SJSA1 (cell line): ENCODE measurements around the gene CCDC33. TPM values are rescaled to one million over a fixed set of nuclear protein-coding genes. Genes with fewer than 3 reads are reported as not detected.
A peak's percentile ranks its signal among the peaks of the same experiment; 100 is the strongest.

Source experiments
- DNase-seq, 2 experiments: peaks; one replicate each; pipeline ENCODE4 v3.0.0-alpha.2; 2015 to 2020; ENCODE audit warnings: low spot score in 2 of 2, low read depth in 1 of 2
- H3K27ac ChIP-seq: fragments of 250-450 bp; sonication (Bioruptor Pico); 2 replicates; pipeline ENCODE4 v1.5.1; 2020; ENCODE audit warnings: mild to moderate bottlenecking, moderate library complexity
- H3K27me3 ChIP-seq: fragments of 250-450 bp; sonication (Bioruptor Pico); replicated peaks from 2 replicates; pipeline ENCODE4 v1.5.1; 2020; ENCODE audit warnings: mild to moderate bottlenecking, moderate library complexity
- H3K36me3 ChIP-seq: fragments of 250-450 bp; sonication (Bioruptor Pico); 2 replicates; pipeline ENCODE4 v1.5.1; 2020; ENCODE audit warnings: mild to moderate bottlenecking
- H3K4me1 ChIP-seq: fragments of 250-450 bp; sonication (Bioruptor Pico); replicated peaks from 2 replicates; pipeline ENCODE4 v1.6.1; 2021; ENCODE audit warnings: mild to moderate bottlenecking
- H3K4me3 ChIP-seq: fragments of 250-450 bp; sonication (Bioruptor Pico); 2 replicates; pipeline ENCODE4 v1.5.1; 2020; ENCODE audit warnings: mild to moderate bottlenecking
- H3K9me3 ChIP-seq: fragments of 250-450 bp; sonication (Bioruptor Pico); replicated peaks from 2 replicates; pipeline ENCODE4 v1.5.1; 2020; ENCODE audit warnings: mild to moderate bottlenecking
- total RNA-seq: library from RNA; depleted of rRNA; stranded (reverse); fragments of >200 nt; shearing (Covaris generic); gene quantifications from 2 replicates; pipeline ENCODE4 v1.2.3, GENCODE V29; 2014

The CCDC33 gene
- total RNA-seq, 1 experiment from 2014 or later = not detected

GRCh38 chr15:74281147-74282133 lies 45.3 kb downstream of the CCDC33 start:
- DNase-seq = no peak
- Histone ChIP-seq H3K27me3 (peaks cover 68% of the 10 kb centered on the region), H3K9me3 (no peaks in the 10 kb centered on the region), H3K4me1 (no peaks in the 10 kb centered on the region), H3K27ac (no peak overlapping the region), H3K4me3 (no peak overlapping the region), H3K36me3 (no peaks in the 10 kb centered on the region)

DNA sequence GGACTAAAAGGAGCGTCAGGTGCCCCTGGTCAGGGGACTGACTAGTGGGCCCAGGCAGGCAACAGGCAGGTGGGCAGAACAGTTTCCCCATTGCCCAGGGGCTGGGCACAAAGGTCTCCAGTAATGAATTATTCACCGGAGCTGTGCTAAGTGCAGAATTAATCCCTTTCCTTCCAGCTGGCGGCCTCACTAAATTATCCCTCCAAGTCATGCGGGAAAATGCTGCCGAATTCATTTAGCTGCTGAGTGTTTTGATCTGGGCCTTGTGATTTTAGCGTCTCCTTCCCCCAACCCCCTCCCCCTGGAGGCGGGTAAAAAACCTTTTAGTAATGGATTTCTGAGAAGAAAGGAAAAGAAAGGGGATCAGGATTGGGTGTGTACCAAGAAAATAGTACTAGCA lies 47.2 kb downstream of the CCDC33 start:
- H3K9me3 ChIP-seq = no peaks in the 10 kb centered on the region
- no peaks in the 10 kb centered on the region for H3K36me3 ChIP-seq
- no peak overlapping the region for H3K27ac ChIP-seq
- peaks cover 58% of the 10 kb centered on the region for H3K27me3 ChIP-seq
- H3K4me3 ChIP-seq = no peak overlapping the region
- H3K4me1 ChIP-seq = no peaks in the 10 kb centered on the region
- no peak for DNase-seq

- H3K4me1 ChIP-seq = no peaks in the 10 kb centered on the region
- H3K4me3 ChIP-seq = no peak overlapping the region
- DNase-seq = no peak
- peaks cover 23% of the 10 kb centered on the region for H3K27me3 ChIP-seq
- no peaks in the 10 kb centered on the region for H3K9me3 ChIP-seq
- no peaks in the 10 kb centered on the region for H3K36me3 ChIP-seq
- no peak overlapping the region for H3K27ac ChIP-seq
Measured at GRCh38 chr15:74289671-74290070, 53.5 kb downstream of the CCDC33 start.

- no peaks in the 10 kb centered on the region for H3K9me3 ChIP-seq
- no peak overlapping the region for H3K4me3 ChIP-seq
- H3K27me3 ChIP-seq = peaks cover 14% of the 10 kb centered on the region
- no peaks in the 10 kb centered on the region for H3K4me1 ChIP-seq
- no peak overlapping the region for H3K27ac ChIP-seq
- no peak for DNase-seq
- H3K36me3 ChIP-seq = no peaks in the 10 kb centered on the region
Measured at GRCh38 chr15:74290645-74291044, 54.5 kb downstream of the CCDC33 start.

DNA sequence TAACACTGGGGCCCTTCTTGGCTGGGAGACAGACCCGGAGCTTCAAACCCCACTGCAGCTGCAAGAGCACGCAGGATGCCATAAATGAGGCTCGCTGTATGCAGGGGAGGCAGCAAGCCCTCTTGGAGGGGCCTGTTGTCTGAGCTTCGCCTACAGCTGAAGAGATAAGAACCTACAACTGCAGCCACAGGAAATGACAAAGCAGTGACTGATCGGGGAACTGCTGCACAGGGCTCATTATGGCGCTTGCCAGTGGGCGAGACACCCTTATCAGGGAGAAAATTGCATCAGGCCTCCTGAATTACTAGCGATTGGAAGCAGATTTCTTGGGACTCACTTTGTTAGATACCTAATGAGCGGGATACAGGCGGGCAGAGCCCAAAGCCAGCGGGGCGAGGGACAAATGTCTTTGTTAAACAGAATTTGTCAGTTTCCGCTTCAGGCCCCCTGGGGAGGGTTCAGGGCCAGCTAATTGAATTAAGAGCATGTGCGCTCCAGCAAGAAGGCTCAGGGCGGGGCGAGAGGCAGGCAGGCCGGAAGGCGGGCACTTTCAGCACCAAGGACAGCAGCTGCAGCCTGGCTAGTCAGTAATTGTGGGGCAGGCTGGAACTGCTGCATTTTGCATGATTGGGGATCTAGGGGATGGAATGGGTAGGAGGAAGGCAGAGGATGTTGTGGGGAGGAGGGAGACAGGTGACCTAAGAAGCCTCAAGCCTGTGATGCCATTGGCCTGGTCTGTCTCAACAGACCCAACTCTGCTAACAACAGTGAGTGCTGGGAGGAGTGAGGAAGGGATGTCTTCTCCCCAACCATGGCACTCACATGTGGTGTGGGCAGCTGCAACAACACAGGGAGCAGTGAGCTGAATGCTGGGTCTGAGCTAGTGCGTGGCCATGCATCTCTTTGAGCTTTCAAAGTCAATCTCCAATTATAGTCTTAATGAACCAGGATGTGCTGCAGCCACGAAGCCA lies 55.3 kb downstream of the CCDC33 start:
- peaks cover 6% of the 10 kb centered on the region; the same call in 1 of the 2 replicates for H3K27me3 ChIP-seq
- H3K27ac ChIP-seq = no peak overlapping the region

DNA sequence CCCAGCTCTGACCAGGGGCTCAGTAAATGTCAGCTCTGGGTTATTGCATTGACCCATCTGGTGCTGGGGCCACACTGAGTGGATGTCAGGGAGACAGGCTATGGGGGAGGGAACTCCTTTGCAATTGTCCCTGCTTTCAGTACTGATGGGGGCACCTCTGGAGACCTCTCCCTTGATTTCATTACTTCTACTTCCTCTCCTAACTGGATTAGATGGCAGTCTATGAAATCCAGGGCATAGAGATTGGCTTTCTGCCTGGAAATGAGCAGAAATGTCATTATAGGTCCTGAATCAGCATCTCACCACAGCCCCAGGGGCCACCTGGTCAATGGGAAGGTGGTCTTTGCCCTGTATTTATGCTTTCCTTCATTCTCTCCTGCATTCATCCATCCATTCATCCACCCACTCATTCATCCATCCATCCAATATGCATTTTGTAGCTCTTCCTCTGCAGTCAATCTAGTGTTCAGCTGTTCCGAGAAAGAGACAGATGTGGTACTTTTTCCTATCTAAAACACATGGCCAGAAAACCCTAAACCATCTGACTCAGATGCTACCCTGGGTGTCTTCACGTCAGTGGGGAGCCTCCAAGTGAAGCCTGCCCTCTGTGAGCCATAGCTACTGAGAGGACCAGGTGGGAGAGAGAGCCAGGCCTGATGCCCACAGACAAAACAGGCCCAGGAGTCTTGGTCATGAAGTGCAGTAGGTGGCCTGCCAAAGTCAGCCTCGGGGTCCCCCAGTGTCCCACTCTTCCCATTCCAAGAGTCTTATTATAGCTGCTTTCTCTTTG lies 57.1 kb downstream of the CCDC33 start:
- Histone ChIP-seq H3K4me3 (no peak overlapping the region), H3K9me3 (no peaks in the 10 kb centered on the region), H3K4me1 (no peaks in the 10 kb centered on the region), H3K27ac (no peak overlapping the region), H3K36me3 (no peaks in the 10 kb centered on the region), H3K27me3 (peaks cover 15% of the 10 kb centered on the region)
- DNase-seq = no peak

More for the DNA sequence above, 55.3 kb downstream of the CCDC33 start:
- Histone ChIP-seq H3K36me3 (no peaks in the 10 kb centered on the region), H3K4me1 (no peaks in the 10 kb centered on the region), H3K4me3 (no peak overlapping the region), H3K9me3 (no peaks in the 10 kb centered on the region)
- DNase-seq = peak; percentile 60 to 74

DNA sequence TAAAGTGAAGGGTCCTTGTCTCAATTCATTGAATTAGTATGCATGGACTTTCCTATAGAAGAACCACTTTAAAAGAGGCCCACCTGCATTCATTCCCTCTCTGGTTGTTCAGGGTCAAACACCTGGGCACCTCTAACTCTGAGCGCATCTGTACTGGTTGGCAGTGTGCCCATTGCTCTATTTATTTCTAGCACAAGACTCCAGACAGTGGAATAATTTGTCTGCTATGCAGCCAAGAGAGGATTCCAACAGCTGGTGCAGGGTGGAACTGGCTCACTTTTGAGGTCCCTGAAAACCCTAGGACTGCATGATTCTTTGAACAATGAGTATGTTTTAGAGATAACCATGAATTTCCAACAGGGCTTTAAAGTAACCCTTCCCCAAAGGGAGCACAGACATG lies 57.9 kb downstream of the CCDC33 start:
- Histone ChIP-seq H3K9me3 (no peaks in the 10 kb centered on the region), H3K27me3 (peaks cover 19% of the 10 kb centered on the region), H3K4me1 (no peaks in the 10 kb centered on the region), H3K36me3 (no peaks in the 10 kb centered on the region), H3K27ac (no peak overlapping the region), H3K4me3 (no peak overlapping the region)
- no peak for DNase-seq

DNA sequence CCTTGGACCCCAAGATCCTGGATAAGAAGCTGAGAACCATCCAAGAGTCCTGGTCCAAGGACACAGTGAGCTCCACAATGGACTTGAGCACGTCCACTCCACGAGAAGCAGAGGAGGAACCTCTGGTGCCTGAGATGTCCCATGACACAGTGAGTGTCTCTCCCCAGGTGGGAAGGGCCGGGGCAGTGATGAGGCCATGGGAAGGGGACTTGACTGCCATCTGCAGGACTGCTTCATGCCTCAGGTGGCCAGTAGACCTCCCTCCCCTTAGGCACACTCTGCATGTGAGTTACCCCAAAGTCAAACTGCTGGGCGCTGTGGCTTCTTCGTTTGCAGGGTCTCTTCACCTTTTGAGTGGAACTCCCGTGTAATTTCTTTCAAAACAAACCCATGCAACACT lies 59.7 kb downstream of the CCDC33 start:
- Histone ChIP-seq H3K9me3 (no peaks in the 10 kb centered on the region), H3K27ac (no peak overlapping the region), H3K4me1 (no peaks in the 10 kb centered on the region), H3K27me3 (peaks cover 32% of the 10 kb centered on the region), H3K36me3 (no peaks in the 10 kb centered on the region), H3K4me3 (no peak overlapping the region)
- DNase-seq = no peak

- no peaks in the 10 kb centered on the region for H3K9me3 ChIP-seq
- no peak for DNase-seq
- H3K27me3 ChIP-seq = peaks cover 50% of the 10 kb centered on the region
- H3K4me3 ChIP-seq = no peak overlapping the region
- H3K27ac ChIP-seq = no peak overlapping the region
- no peaks in the 10 kb centered on the region for H3K4me1 ChIP-seq
- H3K36me3 ChIP-seq = no peaks in the 10 kb centered on the region
Measured at GRCh38 chr15:74297887-74298286, 61.8 kb downstream of the CCDC33 start.

DNA sequence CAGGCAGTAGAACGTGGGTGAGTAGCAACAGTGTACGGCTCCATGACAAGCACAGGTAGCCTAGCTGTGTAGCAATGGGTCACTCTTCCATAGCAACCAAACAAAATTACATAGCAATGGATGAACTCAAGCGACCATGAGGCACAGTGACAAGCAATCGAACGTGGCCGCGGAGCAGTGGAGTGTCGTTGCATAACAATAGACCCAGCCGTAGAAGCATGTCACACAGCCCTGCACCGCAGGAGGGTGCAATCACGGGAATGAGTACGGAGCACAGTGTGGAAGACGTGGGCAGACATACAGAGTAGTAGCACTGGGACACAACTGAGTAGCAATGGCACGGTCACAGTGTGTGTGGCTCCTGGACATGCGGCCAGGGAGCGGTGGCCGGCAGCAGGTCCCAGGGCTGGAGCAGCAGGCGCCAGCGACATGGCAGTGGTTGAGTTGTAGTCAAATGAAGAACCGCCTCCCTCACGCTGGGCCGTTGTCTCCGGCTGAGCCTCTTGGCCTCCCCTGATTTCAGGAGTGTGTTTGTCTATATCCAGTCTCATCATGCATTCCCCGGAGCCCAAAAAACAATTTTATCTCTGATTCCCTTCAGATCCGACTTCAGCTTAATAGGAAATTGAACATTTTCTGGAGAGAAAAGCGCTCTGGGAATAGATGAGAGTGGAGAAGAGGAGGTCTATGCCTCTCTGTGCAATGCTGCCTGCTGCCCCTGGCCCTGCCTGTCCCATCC lies 64.1 kb downstream of the CCDC33 start:
- peaks cover 45% of the 10 kb centered on the region for H3K27me3 ChIP-seq
- no peaks in the 10 kb centered on the region for H3K36me3 ChIP-seq
- no peaks in the 10 kb centered on the region for H3K9me3 ChIP-seq
- H3K27ac ChIP-seq = no peak overlapping the region
- DNase-seq = no peak
- H3K4me1 ChIP-seq = no peaks in the 10 kb centered on the region
- H3K4me3 ChIP-seq = no peak overlapping the region

GRCh38 chr15:74301583-74302361 lies 65.6 kb downstream of the CCDC33 start:
- H3K27ac ChIP-seq = no peak overlapping the region
- no peaks in the 10 kb centered on the region for H3K9me3 ChIP-seq
- H3K36me3 ChIP-seq = no peaks in the 10 kb centered on the region
- no peaks in the 10 kb centered on the region for H3K4me1 ChIP-seq
- no peak overlapping the region for H3K4me3 ChIP-seq
- peaks cover 45% of the 10 kb centered on the region for H3K27me3 ChIP-seq
- no peak for DNase-seq

DNA sequence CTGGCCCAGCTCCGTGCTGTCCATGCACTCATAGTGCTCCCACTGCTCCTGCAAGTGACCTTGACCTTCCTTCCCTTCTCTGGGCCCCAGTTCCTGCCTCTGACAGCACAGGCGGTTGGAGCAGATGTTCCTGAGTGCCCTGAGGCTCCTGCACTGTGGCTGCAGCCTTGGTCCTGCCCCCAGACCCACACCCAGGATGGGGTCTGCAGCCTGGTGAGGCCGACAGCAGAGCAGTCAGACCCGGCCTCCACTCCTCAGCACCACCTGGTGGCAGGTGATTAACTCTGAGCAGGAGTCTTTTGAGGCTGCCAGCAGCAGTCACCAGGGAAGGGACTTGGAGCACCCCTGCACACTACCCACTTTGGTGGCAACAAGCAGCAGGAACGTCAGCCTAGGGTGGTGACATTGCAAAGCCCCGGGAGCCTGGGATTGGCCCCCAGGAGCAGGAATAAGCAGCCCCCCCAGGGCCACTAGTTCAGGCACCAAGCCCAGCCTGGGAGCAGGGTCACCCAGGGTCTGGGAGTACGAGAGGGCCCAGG lies 66.8 kb downstream of the CCDC33 start:
- no peak overlapping the region for H3K27ac ChIP-seq
- H3K27me3 ChIP-seq = peaks cover 43% of the 10 kb centered on the region
- peak in 1 of 2 experiments; percentile 26 for DNase-seq
- no peaks in the 10 kb centered on the region for H3K9me3 ChIP-seq
- no peaks in the 10 kb centered on the region for H3K4me1 ChIP-seq
- no peaks in the 10 kb centered on the region for H3K36me3 ChIP-seq
- H3K4me3 ChIP-seq = no peak overlapping the region
